CD4-positive, alpha-beta T cell treated with Interleukin-10 for 1 hour (primary cell): Measurements from ENCODE around the gene METAP1D.
"Not testable (repeated sequence)": the region's sequence is repeated elsewhere in the genome, so short reads cannot be mapped to it uniquely, and the experiment has no call there.

Experiments
- DNase-seq: peaks from one replicate; pipeline ENCODE4 v3.0.0-alpha.2; 2020

METAP1D gene

DNA sequence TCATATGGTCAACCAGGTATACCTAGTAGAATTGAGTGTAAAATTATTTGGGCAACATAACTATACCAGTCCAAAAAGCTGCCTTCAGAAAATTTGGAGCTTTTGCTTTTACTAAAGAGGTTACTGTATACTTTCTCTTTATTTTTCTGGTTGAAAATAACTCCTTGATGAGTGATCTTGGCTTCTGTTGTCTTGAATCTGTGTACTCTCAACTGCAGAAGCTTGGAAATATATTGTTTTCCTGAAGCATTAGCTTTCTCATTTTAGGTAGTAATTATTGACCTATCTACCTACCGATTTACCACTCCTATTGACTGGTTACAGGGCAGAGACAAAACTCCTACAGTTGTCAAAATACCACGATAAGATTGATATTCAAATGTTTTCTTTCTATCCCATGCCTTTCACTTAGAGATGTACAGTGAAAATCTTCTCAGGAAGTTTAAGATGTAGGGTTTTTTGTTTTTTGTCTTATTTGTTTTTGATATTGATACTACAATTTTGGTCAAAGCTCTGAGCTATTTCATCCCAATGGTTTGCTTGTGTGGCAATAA, 49.9 kb downstream of the METAP1D start:
- DNase-seq = no peak

DNA sequence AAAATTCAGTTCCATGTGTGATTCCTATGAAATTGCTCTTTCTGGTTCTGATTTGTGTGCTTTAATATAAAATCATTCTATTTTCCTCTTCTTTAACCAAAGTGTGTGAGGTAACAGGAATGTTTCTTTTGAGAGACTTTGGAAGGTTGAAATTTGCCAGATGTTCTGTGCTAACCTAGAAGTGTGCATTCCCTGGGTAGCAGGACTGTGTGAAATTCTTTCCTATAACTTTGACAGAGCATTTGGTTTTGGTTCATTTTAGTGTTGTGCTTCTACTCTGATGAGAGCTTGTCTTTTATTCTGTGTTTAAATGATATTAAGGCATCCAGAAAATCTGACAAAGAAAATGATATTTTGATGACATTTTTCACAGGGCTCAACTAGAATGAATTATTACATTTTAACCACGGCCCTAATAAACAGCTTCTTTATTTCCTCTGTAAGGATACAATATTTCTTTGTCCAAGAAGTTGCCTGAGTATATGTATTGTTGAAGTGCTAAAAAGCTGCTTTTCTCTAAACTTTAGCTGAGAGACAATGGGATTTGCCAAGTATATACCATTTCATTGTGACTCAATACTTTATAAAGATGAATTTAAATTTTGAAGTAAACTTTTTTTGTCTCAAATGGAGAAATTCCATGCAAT, 50.8 kb downstream of the METAP1D start:
- DNase-seq = no peak

DNA sequence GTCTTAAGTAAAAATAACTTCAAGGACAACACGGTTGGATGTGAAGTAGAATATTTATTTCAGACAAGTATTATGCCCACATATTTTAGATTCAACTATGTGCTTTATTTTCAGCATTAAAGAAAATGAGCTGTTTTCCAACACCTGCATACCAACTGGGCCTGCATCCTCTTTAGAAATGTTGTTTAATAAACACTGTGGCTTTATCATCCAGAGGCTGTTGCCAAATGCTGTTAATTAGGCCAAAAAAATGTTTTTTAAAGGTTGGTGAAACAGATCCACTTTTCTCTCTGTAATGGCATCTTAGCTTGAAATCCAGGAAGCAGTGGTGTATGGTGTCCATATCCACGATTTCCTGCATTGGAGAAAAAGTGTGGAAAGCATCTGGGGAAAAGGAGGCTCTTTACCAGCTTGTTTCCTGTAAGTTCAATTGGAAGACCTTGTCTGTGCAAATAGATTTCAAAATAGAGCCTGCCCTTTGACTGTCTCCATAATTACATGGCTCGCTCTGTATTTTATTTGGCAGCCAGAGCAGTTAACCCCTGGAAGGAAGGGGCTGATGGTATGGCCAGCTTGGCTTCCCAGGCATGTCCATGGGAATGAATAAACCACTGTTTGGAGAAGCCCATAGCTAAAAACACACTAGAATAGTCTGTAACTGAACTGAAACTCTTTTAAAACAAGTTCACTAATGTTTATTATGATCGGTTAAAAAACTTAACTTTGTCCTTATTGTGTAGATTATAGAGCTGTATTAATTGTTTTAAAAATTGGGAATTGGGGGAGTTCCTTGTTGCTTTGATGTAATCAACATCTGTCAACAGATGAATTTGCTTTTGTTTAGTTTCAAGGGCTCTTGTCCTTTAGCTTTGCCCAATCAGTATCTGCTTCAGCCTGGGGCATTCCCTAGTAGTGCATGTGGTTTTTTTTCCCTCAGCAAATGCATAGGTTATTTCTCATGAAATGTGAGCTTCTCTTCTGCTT, 52.5 kb downstream of the METAP1D start:
- DNase-seq = no peak

DNA sequence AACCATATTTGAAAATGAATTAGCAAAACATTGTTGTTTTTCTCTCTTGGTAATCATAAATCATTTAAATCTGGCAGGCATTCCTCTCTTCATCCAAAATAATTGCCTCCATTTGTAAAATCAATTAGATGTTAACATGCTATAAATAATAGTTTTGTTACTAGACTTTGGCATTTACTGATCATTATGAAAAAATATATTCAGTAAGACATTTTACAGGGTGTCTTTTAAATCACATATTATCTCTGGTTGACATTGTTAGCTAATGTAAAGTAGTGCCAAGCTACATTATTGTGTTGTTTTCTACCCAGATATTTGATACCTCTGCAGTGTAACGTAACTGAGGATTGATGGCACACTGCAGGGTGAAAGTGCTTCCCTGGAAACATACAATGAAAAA, 53.7 kb downstream of the METAP1D start:
- DNase-seq = no peak

DNA sequence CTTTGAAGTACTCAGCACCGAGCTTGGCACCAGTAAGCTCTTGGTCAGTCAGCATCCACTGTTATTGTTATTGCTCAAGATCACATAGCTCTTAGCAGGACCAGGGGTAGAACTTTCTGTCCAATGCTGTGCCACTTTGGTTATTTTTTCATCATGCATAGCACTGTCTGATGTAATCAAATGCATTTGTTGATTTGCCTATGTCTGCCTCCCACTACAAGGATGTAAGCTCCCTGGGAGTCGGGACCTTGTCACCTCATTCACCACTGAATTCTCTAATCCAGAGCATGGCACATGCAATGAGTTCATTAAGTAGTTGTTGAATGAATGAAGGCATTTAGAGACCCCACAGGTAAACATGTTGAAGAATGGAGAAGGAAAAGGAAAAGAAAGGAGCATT, 56.5 kb downstream of the METAP1D start:
- no peak for DNase-seq

DNA sequence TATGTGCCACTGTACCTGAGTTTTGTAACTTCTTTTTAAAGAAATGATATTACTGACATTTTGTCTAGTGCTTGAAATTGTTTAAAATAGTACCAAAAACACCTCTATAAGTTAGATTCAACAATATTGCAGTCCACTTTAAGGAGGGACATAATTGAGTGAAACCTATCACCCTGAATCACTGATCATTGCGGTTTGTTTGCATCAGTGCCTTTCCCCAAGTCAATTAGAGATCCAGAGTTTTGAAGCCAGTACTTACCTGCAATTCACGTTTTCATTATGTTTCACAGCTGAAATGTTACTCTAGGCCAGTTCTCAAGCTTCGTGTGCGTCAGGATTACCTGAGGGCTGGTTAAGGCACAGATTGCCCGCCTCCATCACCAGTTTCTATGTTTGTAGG, 58.9 kb downstream of the METAP1D start:
- DNase-seq = no peak

DNA sequence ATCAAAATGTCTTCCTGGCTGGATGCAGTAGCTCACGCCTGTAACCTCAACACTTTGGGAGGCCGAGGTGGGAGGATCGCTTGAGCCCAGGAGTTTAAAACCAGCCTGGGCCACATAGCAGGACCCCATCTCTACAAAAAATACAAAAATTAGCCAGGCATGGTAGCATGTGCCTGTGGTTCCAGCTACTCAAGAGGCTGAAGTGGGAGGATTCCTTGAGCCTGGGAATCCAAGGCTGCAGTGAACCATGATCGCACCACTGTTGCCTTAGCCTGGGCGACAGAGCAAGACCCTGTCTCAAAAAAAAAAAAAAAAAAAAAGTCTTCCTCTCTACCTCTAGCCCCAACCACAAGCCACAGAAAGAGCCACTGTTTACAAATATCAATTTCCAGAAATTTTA, 60.4 kb downstream of the METAP1D start:
- DNase-seq = not testable (repeated sequence)

DNA sequence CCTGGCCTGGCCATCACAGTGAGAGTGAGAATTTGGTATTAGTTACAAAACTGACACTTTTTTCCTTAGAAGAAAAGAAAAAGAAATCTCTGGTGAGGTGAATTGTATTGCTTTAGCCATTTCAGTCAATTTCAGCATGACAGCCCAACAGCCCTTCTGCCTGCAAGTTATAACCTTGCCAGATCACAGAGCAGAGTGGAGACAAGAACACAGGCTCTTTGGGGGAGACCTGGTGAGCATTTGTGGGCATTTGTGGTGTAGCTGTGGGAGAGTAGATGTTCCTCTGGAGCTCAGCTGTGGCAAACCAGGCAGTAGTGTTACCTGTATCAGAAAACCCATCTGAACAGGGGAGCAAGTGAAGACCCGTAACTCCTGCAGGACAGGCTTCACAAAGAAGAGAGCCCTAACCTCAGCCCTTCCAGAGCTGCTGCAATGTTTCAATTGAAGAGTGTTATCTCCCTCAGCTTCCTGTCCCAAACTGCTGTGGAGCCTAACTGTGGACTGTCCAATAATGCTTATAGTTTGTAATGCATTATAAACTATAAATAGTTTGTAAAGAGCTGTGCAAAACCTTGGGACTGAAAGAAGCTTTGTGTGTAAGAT, 62.8 kb downstream of the METAP1D start:
- DNase-seq = no peak

DNA sequence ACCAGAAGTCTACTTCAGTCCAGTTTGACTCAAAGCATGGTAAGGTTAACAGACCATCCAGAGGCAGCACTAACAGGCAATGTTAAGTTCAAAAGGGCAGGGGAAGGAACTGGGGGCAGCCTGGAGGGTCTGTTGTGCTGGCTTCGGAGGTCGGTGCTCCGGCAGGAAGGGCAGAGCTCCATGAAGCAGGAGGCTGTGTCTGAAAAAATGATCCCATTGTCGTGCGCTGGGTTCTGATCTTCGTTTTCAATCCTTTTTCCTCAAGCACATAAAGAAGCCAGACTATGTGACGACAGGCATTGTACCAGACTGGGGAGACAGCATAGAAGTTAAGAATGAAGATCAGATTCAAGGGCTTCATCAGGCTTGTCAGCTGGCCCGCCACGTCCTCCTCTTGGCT, 63.7 kb downstream of the METAP1D start:
- DNase-seq = no peak

DNA sequence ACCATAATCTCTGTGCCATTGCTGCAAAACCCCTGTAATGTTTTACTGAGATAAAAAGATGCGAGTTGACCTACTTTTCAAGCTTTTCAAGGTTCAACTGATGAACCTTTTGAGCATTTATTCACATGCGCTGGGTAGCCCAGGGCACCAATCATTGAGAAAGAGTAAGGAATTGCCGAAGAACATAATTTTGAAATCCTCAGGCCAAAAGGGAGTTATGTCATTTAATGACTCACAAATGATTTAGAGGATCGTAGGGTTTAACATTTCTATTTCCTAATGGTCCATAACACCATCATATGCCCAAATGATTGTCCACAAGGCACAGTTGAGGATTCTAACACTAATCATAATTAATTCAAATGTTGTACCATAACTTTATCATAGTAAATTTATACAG, 65.4 kb downstream of the METAP1D start:
- DNase-seq = no peak

DNA sequence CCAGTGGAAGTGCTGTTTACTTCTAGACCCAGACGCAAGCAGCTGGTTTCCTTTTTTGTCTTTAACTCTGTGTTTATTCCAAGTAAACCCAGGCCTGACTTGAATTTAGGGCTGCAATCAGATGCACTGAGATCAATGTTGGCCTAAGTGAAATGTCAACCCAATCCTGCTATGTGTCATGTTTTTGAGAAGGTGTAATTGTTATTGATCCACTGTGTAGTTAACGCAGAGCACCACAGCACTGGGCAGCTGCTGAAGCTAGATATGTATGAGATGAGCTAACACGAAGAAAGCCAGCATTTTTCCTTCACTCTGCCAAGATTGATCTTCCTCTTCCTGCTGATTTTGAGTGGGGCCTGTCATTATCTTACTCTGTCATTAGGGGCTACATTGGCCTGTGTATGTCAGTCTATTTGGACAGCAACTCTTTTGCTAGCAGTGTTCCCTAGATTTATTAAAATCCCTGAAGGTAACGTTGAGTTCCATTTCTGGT, 66.7 kb downstream of the METAP1D start:
- DNase-seq = no peak

DNA sequence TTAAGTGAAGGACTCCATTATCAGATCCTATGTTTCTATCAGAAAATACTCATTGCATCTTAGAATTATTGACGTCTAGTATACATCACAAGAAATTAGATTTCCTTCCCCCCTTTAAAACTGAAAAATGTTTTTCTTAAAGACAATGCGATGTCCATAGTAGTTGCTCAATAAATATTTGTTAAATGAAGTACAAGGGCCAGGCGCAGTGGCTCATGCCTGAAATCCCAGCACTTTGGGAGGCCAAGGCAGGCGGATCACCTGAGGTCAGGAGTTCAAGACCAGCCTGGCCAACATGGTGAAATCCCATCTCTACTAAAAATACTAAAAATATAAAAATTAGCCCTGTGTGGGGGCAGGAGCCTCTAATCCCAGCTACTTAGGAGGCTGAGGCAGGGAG, 68.2 kb downstream of the METAP1D start:
- not testable (repeated sequence) for DNase-seq

DNA sequence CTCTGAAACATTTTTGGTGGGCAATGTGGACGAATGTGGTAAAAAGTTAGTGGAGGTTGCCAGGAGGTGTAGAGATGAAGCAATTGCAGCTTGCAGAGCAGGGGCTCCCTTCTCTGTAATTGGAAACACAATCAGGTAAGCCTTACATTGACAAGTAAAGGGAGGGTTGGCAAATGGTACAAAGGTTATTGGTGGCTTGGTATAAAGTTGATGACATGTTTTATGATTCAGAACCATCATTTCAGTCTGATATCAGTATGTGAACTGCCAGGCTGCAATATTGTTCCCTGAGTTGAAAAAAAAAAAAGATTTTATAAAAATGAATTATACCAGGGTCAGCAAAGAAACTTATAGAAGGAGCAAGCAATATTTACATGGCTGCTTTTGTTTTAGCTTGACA, 71.2 kb downstream of the METAP1D start:
- no peak for DNase-seq

DNA sequence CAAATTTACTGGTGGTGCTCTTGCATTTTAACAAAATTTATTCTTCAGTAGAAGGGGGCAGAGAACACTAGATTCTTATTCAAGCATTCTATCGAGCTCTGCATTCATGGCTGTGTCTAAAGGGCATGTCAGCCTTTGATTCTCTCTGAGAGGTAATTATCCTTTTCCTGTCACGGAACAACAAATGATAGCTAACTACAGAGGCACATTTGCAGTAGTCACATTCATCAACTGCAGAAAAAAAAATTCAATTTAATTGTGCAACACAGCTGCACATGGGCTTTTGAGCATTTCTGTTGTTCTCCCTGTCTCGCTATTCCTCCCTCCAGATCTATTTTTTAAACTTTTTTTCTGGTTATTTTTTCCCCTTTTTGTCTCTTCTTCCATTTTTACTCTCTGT, 72.5 kb downstream of the METAP1D start:
- DNase-seq = no peak

DNA sequence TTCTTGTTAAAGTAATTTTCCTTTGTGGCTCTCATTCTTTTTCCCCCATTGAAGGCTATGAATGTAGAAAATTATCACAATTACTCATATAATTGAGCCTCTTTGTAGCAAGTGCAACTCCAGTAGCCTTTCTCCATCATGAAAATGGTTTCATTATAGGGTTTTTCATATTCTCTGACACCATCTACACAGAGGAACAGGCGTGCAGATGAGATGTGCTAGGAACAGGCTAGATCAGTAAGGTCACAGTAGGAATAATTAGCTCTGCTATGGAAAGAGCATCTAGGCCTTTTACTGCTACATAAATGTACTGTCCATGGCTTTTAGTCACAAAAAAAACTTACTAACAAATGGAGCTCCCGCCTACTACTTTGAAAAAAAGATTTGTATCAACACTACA, 73.0 kb downstream of the METAP1D start:
- no peak for DNase-seq

DNA sequence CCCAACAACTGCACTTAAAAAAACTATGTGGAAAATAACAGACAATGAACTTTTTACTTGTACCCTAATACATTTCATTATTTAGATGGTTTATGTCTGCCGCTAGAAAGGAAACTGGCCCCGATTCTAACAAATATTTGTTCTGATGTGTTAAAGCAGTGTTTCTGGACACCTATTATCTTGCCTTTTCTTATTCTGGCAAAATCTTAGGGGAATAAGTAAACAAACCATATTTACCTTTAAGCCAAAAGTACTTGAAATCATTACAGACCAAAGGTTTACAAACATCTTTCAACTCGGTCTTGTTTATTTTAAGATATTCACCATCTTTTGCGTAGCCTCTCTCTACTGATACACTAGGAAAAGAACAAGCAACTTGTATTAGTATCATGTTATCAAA, 73.8 kb downstream of the METAP1D start:
- DNase-seq = no peak

DNA sequence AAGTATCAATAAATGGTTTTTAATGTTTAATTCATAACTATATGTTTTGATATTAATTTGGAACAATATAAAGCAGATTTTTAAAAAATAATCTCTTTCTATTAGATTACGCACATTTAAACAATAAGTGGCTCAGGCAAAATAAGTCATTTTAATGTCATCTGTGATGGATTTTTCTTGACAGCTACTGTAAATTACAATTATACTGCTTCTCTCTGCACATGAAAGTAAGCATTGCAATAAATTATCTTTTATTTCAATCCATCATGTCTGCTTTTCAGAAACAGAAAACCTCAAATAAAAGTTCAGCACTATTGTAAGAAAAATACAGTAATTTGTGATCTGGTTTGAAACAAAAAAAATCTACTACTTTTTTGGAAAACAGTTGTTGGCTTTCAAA, 74.5 kb downstream of the METAP1D start:
- no peak for DNase-seq

DNA sequence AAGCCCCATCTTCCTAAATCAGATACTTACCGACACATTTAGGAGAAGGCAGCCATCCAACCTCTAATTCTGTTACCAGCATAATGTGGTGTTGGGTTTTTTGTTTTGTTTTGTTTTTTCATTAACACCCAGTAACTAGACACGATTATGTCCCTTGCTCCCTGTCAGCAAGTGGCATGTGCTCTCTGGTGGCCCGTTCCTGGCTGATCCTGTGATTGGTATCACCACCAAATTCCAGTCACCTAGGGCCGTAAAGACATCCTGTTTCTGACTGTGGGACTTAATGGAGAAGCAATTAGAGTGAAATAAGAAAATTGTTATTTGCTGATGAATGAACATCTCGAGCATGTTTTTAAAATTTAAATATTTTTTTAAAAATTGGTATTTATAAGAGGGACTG, 79.7 kb downstream of the METAP1D start:
- DNase-seq = no peak

DNA sequence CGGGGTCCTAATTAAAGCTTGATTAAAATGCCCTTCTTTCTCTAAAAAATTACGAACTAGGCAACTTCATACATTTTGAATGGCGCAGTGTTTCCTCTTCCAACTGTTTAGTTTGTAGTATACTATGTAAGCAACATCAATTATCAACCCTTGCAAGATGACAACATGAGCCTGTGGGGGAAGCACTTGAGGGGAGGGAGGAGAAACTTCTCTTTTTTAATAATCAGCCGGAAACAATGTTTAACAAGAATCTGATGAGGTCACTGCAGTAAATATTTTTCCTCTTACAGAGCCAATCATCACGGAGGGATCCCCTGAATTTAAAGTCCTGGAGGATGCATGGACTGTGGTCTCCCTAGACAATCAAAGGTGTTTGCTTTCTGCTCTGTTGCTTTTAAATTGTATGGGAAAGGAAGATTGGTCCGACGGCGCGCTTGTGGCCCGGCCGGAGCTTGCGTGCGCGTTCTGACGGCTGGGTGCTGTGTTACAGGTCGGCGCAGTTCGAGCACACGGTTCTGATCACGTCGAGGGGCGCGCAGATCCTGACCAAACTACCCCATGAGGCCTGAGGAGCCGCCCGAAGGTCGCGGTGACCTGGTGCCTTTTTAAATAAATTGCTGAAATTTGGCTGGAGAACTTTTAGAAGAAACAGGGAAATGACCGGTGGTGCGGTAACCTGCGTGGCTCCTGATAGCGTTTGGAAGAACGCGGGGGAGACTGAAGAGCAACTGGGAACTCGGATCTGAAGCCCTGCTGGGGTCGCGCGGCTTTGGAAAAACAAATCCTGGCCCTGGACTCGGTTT, 80.3 kb downstream of the METAP1D start:
- no peak for DNase-seq

DNA sequence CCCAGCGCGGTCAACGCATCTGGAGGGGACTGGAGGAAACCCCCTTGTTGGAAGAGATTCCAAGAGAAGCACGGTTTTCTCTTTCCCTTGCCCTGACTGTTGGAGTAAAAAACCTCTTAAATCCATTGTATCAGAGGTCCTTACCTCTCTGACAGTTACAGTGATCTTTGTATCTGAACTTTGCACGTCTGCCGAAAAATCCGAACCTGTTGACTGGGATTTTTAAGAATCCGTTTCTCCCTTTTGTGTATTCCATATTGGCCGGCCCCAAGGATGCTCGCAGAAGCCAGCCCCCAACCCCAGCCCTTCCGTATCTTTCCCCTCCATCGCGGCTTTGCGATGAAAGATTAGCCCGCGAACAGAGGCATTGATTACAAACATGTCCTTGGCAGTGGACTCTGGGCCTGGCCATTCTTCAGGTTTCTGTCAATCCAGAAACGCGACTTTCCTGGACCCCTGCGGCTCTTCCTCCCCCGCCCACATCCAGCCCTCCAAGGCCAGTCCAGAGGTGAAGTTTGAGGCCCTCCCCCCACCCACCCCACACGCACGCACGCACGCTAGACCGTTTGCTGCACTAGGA, 81.0 kb downstream of the METAP1D start:
- DNase-seq = no peak

DNA sequence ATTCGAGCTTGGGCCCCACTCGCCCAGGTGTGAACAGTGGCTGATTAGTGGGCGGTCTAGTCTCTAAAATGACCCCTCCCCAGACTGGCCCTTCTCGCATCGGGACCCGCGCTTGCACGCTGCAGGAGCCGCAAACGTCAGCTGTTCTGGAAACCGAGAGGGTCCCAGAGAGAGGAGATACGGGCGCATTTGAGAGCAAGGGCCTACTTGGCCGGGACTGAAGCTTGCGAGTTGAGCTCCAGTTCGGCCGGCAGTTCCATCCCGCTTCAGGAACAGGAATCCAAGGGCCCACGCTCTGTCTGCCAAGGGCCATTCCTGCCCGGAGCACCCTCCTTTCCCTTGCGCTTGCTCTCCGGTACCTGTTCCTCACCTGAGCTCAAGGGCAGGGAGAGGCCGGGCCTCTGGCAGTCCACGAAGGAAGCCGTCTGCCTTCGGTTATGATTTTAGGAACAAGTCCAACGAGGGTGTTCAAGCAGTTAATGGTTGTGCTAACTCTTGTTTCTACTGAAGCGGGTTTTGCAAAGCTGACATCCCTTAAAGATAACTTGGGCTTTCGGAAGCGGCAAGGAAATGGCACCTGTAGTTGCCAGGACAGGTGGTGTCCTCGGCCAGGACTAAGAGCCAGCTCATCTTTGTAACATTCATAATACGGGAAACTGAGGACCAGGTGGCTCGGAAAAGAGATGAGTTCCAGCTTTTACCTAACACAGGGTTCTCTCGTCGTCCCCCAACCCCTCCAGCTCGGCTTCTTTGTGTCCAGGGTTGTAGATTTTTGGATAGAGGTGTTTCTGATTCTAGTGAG, 81.7 kb downstream of the METAP1D start:
- DNase-seq = peak; percentile 2
